Activated T-helper 1 cell treated with Interleukin-2 at 50 U/mL for 16 hours (primary cell): ENCODE results near the gene NPR1.
"Not testable (repeated sequence)": the region's sequence is repeated elsewhere in the genome, so short reads cannot be mapped to it uniquely, and the experiment has no call there.

Experiments used
- DNase-seq: peaks from one replicate; pipeline ENCODE4 v3.0.0-alpha.2; 2020; ENCODE audit warnings: low read depth

Gene NPR1

GRCh38 chr1:153682730-153683129, 4.2 kb downstream of the NPR1 start:
- DNase-seq = no peak

- DNase-seq = no peak
These were observed 5.4 kb downstream of the NPR1 start for GRCh38 chr1:153683854-153684253.

- DNase-seq = no peak
These were observed 6.4 kb downstream of the NPR1 start for GRCh38 chr1:153684892-153685291.

- no peak for DNase-seq
These were observed 7.3 kb downstream of the NPR1 start for GRCh38 chr1:153685544-153686340.

- DNase-seq = no peak
These were observed 9.0 kb downstream of the NPR1 start for GRCh38 chr1:153687346-153688125.

GRCh38 chr1:153688276-153688675, 9.8 kb downstream of the NPR1 start:
- no peak for DNase-seq

- DNase-seq = no peak
These were observed 10.3 kb downstream of the NPR1 start for GRCh38 chr1:153688736-153689328.

- no peak for DNase-seq
These were observed 15.0 kb downstream of the NPR1 start for GRCh38 chr1:153693466-153693865.

- DNase-seq = no peak
These were observed 18.3 kb downstream of the NPR1 start for GRCh38 chr1:153696741-153697140.

- no peak for DNase-seq
These were observed 18.9 kb downstream of the NPR1 start for GRCh38 chr1:153697191-153698019.

GRCh38 chr1:153698020-153698922, 19.8 kb downstream of the NPR1 start:
- no peak for DNase-seq

GRCh38 chr1:153698923-153699714, 20.6 kb downstream of the NPR1 start:
- DNase-seq = no peak

GRCh38 chr1:153699768-153700167, 21.3 kb downstream of the NPR1 start:
- DNase-seq = no peak

GRCh38 chr1:153705484-153705883, 27.0 kb downstream of the NPR1 start:
- no peak for DNase-seq

GRCh38 chr1:153711026-153711425, 32.5 kb downstream of the NPR1 start:
- no peak for DNase-seq

GRCh38 chr1:153716211-153716610, 37.7 kb downstream of the NPR1 start:
- DNase-seq = not testable (repeated sequence)

GRCh38 chr1:153717330-153717729, 38.8 kb downstream of the NPR1 start:
- no peak for DNase-seq

- DNase-seq = no peak
These were observed 45.2 kb downstream of the NPR1 start for GRCh38 chr1:153723687-153724086.

- DNase-seq = not testable (repeated sequence)
These were observed 46.1 kb downstream of the NPR1 start for GRCh38 chr1:153724634-153725033.
